HG03064 (cell line): ENCODE measurements around the gene ZNF497.
"Not testable (repeated sequence)": the region's sequence is repeated elsewhere in the genome, so short reads cannot be mapped to it uniquely, and the experiment has no call there.

Experiments
- ATAC-seq: cut with Tn5 transposase; IDR thresholded peaks from one replicate; pipeline ENCODE4 v1.9.1; 2021; ENCODE audit warnings: low read depth; ENCODE audit not compliant: unreplicated experiment

ZNF497 gene

DNA sequence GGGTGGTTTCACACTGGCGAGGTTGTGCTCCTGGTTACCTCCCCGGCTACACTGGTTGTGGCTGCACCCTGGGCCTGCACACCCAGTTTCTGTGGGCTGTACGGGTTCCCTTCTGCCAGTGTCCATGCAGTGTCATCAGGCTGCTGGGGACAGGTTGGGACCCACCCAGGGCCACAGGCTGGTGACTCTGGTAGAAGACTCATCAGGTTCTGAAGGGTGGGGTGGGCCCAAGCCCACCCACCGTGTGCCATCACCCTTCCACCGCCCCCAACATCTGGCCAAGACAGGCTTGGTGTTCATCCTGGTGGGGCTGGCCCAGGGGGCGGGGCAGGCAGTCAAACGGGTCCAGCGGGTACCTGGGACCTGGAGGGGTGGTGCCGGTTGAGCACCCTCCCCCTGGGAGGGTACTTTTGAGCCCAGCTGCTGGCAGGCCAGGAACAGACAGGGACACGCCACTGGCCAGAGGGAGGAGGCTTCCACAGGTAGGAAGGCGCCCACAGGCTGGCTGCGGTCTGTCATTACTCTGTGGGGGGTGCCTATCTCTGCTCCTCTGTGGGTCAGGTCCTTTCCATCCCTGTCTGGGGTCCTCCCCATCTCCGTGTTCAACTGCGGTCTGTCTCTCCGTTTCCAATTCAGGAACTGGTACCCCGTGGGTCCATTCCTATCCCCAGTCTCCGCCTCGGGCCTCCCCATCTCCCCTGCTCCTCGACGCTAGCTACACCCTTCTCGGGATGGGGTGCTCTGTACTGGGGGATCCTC lies 32.8 kb upstream of the ZNF497 start, which contains the start of gene RNF225:
Gene RNF225, plus strand, starts transcription at position 437 of the 759 bp plus-strand sequence. CDS start 434 bp downstream, outside the sequence.
- ATAC-seq, result no peak

DNA sequence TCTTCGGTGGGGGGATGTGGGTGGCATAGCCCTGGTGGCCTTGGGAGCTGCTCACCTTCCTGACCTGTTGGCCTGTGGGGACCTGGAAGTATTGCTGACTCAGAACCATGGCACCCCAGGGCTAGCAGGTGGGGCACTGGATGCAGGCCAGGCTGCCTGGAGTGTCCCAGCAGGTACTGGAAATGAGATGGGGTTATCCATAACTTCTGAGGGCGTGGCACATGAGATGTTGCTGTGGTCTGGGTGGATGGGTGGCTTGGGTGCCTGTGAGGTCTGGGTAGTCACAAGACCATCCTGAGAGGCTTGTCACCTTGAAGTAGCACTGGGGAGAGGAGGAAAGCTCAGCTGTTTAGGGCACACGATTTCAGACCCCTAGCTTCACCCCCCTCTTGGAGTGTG lies 32.3 kb upstream of the ZNF497 start:
- no peak for ATAC-seq

DNA sequence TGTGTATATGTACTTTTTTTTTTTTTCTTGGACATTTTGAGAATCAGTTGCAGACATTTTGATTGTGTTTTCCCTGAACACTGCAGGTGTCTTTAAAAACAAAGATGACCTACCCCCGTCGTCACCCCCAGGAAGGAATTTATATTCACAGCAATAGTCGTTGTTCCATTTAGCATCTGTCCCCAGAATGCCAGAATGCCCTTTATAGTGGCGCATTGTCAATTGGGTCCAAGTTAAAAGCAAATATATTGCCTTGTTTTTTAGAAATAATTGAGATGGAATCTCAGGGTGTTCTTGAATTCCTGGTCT lies 31.1 kb upstream of the ZNF497 start:
- no peak for ATAC-seq

DNA sequence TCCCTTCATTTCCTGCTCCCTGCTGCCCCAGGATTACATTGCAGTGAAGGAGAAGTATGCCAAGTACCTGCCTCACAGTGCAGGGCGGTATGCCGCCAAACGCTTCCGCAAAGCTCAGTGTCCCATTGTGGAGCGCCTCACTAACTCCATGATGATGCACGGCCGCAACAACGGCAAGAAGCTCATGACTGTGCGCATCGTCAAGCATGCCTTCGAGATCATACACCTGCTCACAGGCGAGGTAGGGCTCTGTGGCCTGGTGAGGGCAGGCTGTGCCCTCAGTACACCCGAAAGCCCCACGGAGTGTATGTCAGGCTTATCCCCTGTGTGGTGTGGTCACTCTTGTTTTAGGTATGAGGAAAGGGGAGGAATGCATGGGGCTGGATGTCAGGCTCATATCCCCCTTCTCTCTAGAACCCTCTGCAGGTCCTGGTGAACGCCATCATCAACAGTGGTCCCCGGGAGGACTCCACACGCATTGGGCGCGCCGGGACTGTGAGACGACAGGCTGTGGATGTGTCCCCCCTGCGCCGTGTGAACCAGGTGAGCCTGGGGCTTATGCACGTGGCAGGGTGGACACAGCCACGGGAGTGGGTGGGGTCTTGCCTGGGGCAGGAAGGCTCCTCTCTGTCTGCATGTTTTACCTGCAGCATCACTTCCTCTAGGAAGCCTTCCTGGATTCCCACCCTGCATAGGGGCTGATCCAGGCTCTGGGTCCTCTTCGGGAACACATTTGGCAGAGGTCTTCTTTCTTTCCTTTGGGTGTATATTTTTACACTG lies 30.6 kb upstream of the ZNF497 start:
- ATAC-seq, result no peak

DNA sequence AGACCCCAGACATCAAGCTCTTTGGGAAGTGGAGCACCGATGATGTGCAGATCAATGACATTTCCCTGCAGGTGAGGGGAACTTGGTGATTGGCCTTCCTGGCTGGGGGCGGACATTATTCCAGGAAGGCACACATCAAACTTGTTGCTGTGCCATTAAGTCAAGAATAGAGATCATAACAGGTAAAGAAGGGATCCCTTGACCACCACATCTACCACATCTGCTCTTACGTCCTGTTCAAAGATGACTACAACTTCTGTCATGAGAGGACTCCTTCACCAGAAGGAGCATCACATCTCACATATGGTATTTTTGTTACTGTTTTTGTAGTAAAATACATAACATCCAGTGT lies 25.6 kb upstream of the ZNF497 start:
- no peak for ATAC-seq

DNA sequence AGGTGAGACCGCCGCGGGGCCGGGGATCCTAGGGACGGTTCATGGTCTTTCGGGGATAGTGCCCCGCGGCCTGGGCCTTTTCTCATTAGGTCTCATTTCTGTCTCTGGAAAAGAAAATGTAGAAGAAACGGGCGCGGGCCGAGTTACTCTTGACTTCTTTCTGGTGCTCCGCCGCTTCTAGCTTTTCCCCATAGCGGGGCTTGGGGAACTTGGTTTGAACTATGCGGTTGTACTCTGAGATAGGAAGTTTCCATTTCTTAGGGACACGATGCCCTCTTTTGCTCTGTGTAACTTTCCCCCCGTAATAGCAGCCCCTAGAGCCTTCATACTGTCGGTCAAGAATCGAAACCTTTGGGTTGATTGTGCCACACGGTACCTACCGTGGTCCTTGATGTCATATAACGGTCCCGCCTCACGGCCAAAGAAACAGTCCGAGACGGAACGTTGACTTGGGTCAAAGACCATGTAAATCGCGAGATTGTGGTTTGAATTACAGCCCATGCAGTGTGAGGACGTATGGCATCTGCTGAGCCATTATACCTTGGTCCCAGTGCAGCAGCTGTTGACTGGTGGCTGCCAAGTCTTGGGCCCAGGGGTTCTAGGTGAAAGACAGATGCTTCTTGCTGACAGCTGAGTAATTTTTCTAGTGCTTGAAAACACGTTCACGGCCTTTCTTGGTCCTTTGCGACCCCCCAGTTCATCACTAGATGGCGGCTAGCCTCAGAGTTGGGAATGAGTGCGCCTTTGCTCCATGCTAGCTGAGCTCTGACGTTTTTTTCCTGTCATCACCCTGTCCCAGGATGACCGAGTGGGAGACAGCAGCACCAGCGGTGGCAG lies 25.0 kb upstream of the ZNF497 start:
- peak; percentile 12 for ATAC-seq

DNA sequence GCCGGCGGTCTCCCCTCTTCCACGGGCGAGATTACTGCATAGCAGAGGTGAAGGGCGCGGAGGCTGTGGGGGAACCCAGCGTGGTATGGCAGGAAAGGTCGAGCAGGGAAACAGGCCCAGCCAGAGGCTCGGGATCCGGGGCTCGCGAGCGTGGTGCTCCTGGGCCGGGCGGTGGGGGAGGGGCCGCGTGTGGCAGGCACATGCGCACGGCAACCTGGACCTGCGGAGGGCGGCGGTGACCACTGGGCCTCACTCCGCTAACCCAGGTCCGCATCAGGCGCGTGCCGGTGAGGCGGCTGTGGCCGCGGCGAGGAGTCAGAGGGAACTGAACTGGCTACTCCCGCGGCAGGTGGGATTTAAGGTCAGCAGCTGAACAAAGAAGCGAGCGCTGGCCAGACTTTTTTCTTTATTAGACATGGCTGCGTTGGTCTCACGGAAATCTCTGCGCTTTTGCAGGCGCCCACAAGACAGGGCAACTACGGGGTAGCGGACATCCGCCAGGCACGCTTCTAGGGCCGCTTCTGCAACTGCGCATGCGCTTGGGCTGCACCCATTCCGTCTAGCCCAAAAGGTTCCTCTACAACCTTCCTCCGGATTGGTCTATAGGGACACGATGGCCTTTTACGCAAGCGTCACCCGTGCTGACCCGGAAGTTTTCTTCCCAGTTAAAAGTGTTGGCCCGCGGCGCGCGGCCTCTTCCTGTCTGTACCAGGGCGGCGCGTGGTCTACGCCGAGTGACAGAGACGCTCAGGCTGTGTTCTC lies 24.2 kb upstream of the ZNF497 start, which contains the start of gene RPS5:
Gene RPS5, plus strand, starts transcription at position 694 of the 762 bp plus-strand sequence. CDS start 869 bp downstream, outside the sequence.
- peak; percentile 83 for ATAC-seq

DNA sequence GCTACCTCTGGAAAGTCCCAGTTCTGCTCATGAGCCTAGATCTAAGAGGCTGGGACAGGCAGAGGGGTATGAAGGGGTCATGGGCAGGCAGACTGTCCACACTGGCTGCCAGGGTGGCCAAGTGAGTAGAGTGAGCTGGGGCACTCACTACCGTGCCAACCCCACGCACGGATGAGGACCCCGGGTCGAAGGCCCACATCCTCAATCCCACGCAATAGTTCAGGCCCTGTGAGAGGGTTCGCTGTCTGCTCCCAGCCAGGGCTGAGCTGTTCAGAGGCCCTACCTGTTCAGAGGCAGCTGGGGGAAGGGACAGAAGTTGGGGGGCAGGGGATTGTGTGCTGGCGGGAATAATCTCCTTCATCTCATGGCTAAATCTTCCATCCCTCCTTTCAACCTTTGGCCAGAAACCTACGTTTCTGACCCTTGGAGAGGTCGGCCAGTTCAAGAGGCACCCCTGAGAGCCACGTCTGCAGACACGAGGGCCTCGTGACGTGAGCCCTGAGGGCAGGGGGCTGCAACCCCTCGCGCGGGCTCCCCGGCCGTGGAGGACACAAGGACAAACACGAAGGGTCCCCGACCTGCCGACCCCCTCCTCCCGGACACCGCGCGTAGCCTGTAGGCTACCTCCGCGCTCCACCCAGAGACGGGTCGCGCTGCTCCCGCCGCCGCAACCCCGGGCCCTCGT lies 23.5 kb upstream of the ZNF497 start:
- ATAC-seq, result no peak

DNA sequence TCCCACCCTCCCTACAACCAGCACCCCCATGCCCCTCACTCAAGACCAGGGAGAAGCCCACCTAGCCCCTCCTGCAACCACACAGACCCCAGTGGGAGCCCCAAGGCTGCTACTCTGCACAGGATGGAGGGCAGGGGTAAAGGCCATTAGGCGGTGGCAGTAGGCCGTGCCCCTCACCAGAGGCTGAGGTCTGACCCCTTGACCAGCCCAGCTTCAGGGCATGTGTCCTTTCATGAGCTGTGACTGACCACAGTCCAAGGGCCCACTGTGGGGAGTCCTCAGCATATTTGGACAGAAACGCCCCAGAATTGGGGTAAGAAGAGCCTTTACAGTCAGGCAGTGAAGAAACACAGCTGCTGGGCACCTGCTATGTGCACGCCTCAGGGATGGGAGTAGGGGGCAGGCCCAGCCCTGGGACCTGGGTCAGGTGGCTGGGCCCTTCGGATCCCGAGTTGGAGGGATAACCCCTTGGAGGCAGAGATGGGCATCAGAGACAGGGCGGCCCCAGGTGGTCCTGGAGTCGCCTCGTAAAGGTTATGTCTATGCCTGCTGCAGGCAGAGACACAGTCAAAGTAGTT lies 22.9 kb upstream of the ZNF497 start:
- no peak for ATAC-seq

DNA sequence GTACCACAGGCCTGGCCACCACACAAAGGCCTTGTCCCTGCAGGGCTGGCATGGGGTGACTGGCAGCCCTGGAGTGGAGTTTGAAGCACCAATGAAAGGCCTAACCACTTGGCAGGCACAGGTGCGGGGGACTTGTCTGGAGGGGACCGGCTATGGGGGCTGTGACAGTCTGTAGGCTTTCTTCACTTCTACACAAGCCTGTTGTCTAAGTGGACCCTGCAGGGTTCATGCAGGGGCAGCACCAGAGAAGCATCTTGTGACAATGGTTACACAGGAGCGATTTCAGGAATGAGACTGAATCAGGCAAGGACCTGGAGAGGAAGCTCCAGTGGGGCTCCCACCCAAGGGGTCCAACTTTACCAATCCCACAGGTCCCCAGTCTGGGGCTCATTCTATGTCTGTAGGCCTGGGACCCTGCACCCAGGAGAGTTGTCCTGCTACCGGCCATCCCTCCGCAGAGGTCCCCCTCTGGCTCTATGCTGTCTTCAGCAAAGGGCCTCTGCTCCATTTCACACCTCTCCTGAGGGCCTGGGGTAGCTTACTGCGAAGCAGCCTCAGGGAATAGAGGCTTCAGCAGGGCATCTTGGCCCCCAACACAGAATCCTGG lies 20.5 kb upstream of the ZNF497 start:
- no peak for ATAC-seq

DNA sequence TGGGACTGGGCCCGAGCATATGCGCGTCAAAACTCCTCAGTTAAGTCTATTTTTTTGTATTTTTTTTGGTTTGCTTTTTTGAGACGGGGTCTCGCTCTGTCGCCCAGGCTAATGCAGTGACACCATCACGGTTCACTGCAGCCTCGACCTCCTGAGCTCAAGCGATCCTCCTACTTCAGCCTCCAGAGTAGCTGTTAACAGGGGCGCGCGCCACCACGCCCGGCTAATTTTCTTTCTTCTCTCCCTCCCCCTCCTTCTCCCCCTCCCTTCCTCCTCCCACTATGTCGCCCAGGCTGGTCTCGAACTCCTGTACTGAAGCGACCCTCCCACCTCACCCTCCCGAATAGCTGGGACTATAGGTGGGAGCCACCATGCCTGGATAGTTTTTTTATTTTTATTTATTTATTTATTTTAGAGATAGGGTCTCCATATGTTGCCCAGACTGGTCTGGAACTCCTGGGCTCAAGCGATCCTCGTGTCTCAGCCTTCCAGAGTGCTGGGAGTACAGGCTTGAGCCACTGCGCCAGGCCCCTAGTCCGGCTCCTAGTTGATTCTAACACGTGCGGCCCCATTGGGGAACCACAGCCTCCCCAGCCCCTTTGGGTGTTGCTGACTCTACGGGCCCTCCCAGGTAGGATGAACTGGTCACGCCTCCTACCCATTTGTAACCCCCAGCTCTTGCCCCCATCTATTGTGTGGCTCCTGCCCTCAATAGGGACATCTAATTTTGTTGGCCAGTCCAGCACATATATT lies 19.1 kb upstream of the ZNF497 start:
- no peak for ATAC-seq

DNA sequence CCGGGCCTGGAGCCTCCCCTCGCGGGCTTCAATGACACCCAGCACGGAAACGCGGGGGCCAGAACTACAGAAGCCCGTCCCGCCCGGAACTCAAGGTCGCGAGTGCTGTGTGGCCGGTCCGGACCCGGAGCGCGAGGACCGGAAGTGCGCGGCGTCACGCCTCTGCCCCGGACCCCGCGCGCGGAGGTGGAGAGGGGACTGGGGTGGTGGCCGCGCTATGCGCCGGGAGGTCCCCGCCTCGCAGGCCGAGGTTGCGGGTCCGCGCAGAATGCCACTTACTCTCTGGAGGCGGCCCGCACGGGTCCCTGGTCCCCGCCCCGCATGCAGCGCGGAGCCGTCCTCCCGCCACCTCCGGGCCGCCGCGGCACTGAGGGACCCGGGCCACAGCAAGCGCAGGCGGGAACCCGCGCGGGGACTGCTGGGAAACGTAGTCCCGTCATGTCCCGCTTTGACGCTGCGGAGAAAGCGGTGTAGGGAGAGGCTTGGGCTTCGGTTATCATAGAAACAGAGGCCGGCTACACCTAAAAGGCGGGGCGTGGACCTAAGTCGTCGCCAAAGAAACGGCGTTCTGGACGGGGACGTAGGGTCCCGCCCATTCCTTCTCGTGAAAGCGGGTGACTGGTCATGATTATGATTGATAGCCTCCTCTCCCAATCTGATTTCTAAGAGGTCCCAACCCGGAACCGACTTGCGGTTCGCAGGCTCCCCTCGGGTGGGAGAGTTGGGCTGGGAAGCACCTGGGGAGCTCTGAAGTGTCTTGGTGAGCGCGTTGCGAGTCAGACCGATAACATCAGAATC lies 18.3 kb upstream of the ZNF497 start, which contains the start of gene ZNF837:
Gene ZNF837, minus strand, starts transcription at position 369 of the 798 bp plus-strand sequence. CDS start 11,698 bp downstream, outside the sequence.
- peak; percentile 71 for ATAC-seq

DNA sequence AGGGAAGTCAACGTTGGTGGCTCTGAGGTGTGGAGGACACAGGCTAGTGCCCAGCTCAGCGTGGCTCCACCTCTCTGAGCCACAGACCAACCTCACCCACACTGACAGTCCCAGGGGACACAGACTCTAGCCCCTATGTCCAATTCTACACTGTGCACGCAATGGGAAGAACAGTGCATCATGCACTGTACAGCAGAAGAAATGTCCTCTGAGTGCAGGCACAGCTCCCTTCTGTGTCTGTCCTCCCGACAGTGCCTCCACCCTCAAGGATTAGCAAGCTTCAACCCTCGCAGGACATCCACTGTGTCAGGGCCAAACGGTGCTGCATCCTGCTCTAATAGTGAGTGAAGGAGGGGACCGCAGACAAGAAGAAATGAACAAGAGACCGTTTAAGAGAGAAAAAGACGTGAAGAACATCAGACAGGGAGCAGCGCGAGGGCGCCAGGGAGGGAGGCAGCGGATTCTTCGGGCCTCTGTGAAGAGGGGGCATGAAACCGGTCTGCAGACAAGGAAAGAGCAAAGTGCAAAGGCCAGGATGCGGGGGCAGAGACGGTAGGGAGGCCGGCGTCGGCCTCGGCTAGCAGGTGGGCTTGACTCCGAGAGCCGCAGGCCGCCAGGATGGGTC lies 17.6 kb upstream of the ZNF497 start:
- ATAC-seq, result no peak

DNA sequence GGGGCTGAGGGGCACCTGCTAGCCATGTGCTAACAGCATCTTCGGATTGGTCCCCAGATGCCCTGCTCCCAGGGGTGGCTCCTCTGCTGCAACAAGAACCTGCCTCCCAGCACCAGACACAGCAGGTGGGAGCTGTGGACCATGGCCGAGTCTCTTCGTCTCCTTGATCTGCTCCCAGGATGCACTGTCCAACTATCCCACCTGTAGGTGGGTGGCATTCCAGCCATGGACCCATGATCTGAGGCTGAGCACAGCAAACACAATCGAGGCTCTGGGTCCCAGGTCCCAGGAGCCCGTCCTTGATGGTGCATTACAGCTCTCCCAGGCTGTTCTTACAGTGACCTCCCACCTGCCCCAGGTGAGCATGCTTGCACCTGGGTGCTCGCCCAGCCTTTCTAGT lies 16.7 kb upstream of the ZNF497 start:
- ATAC-seq, result no peak

DNA sequence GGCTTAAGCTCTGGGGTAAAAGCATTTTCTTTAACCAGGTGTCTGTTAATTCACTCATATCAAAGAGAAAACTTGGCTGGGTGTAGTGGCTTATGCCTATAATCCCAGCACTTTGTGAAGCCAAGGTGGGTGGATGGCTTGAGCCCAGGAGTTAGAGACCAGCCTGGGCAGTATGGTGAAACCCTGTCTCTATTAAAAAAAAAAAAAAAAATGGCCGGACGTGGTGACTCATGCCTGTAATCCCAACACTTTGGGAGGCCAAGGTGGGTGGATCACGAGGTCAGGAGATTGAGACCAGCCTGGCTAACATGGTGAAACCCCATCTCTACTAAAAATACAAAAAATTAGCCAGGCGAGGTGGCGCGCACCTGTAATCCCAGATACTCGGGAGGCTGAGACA lies 14.2 kb upstream of the ZNF497 start:
- ATAC-seq, result not testable (repeated sequence)

DNA sequence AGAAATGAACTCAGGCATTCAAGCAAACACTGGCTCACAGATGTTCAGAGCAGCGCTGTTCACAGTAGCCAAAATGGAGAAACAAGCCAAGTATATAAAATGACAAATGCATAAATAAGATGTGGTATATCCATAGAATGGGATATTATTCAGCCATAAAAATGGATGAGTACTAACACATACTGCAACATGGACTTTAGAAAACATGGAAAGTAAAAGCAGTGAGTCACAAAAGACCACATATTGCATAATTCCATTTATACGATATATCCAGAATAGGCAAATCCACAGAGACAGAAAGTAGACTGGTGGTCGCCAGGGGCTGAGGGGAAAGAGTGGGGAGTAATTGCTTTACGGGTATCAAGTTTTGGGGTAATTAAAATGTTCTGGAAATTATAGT lies 11.6 kb upstream of the ZNF497 start:
- no peak for ATAC-seq
